Progenitor cell of endocrine pancreas (in vitro differentiated cells): Measurements from ENCODE around the gene ADARB2. TPM values are rescaled to one million over a fixed set of nuclear protein-coding genes. Genes with fewer than 3 reads are reported as not detected.

Experiments used
- DNase-seq: peaks from one replicate; pipeline ENCODE4 v3.0.0; 2021; ENCODE audit warnings: low spot score; ENCODE audit not compliant: unreplicated experiment
- H3K27ac Mint-ChIP-seq: 2 replicates; pipeline ENCODE4 v1.8.0; 2021; ENCODE audit warnings: mild to moderate bottlenecking, moderate library complexity, mixed read lengths
- H3K27me3 Mint-ChIP-seq: 2 replicates; pipeline ENCODE4 v1.8.0; 2021; ENCODE audit warnings: mixed read lengths
- H3K36me3 Mint-ChIP-seq: 2 replicates; pipeline ENCODE4 v1.8.0; 2022; ENCODE audit warnings: mixed read lengths; ENCODE audit not compliant: insufficient read depth
- H3K4me1 Mint-ChIP-seq: 2 replicates; pipeline ENCODE4 v1.8.0; 2021; ENCODE audit warnings: low read depth, mixed read lengths
- H3K4me3 Mint-ChIP-seq: 2 replicates; pipeline ENCODE4 v1.8.0; 2021; ENCODE audit warnings: low read depth, mild to moderate bottlenecking, moderate library complexity, mixed read lengths
- H3K9me3 Mint-ChIP-seq: 2 replicates; pipeline ENCODE4 v1.8.0; 2021; ENCODE audit warnings: low read depth, mixed read lengths
- total RNA-seq: library from RNA; stranded (reverse); gene quantifications from 2 replicates; pipeline ENCODE4 v1.2.1, GENCODE V29; 2021
- TF ChIP-seq, protein P1 (sequence below): fragments of 200-600 bp; sonication (generic); IDR thresholded peaks from one replicate; pipeline ENCODE4 v1.5.0; 2021; ENCODE audit warnings: antibody characterized with exemption, mild to moderate bottlenecking; ENCODE audit not compliant: unreplicated experiment

The ADARB2 gene
- total RNA-seq, 1 donor from 2014 or later, result 1.3 TPM

DNA sequence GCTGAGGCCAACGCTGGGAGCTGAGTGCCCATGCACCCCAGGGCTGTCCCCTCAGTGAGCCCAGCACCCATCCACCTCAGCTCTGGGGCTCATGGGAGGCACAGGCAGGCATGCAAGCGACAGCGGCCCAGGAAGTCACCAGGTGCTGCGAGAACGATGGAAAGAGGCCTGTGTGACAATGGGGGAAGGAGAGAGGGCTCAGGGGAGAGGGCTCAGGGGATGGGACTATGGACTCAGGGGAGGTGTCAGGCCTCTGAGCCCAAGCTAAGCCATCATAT is 388.6 kb downstream of the ADARB2 start:
- no peak for DNase-seq
- no peaks in the 10 kb centered on the region for H3K36me3 Mint-ChIP-seq
- no peak overlapping the region for H3K4me3 Mint-ChIP-seq
- TF ChIP-seq, protein P1, sequence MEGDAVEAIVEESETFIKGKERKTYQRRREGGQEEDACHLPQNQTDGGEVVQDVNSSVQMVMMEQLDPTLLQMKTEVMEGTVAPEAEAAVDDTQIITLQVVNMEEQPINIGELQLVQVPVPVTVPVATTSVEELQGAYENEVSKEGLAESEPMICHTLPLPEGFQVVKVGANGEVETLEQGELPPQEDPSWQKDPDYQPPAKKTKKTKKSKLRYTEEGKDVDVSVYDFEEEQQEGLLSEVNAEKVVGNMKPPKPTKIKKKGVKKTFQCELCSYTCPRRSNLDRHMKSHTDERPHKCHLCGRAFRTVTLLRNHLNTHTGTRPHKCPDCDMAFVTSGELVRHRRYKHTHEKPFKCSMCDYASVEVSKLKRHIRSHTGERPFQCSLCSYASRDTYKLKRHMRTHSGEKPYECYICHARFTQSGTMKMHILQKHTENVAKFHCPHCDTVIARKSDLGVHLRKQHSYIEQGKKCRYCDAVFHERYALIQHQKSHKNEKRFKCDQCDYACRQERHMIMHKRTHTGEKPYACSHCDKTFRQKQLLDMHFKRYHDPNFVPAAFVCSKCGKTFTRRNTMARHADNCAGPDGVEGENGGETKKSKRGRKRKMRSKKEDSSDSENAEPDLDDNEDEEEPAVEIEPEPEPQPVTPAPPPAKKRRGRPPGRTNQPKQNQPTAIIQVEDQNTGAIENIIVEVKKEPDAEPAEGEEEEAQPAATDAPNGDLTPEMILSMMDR, result no peak
- H3K4me1 Mint-ChIP-seq, result no peaks in the 10 kb centered on the region
- no peaks in the 10 kb centered on the region for H3K27me3 Mint-ChIP-seq
- H3K9me3 Mint-ChIP-seq, result no peaks in the 10 kb centered on the region
- no peak overlapping the region for H3K27ac Mint-ChIP-seq

DNA sequence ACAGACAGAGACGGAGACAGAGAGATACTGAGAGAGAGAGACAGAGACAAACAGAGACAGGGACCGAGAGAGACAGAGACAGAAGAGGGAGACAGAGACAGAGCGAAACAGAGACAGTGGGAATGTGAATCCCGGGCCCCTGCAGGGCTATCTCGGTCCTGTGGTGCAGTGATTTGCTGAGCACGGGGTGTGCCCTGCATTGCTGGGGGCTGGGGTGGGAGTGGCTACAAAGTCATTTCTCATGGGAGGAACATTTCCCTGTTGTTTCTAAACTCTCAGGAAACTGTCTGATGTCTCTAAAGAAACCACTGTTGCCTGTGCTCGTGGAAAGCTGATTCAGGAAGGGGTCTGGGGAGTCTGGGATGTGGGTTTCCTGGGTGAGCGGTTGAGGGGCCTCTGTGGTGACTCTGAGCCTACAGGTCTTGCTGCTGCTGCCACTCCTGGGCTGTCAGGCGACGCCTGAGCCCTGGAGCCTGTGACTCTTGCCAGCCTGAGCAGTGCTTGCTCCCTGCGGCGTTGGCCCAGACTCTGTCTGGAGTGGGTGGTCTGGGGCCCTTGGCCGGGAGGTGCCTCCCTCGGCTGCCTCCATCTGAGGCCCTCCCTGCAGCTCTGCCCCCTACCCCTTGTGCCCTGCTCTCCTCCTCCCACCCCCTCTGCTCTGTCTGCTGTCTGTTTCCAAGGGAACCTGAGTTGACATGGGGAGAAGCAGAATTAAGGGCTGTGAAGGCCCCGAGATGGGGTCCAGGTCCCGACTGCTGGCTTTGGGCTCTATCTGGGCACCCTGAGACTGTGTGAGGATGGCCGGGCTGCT is 389.2 kb downstream of the ADARB2 start:
- H3K4me3 Mint-ChIP-seq, result no peak overlapping the region
- DNase-seq, result no peak
- H3K27ac Mint-ChIP-seq, result no peak overlapping the region
- TF ChIP-seq, protein P1, result no peak
- no peaks in the 10 kb centered on the region for H3K27me3 Mint-ChIP-seq
- no peaks in the 10 kb centered on the region for H3K4me1 Mint-ChIP-seq
- H3K36me3 Mint-ChIP-seq, result no peaks in the 10 kb centered on the region
- H3K9me3 Mint-ChIP-seq, result no peaks in the 10 kb centered on the region

DNA sequence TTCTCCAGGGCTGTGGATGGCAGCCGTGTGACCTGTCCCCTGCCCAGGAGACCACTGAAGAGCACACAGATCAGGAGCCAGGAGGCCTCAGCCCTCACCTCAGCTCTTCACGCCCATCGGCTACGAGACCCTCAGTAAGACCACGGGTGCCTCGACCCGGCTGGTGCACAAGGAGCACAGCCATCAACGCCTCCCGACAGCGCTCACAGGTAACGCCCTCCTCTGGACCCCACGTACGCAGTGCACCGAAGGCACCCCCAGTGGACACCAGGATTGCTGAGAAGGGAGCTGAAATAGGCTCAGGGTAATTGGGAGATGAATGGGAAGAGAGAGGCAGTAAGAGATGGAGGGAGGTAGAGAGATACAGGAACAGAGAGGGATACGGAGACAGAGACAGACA is 389.8 kb downstream of the ADARB2 start:
- no peaks in the 10 kb centered on the region for H3K9me3 Mint-ChIP-seq
- H3K36me3 Mint-ChIP-seq, result no peaks in the 10 kb centered on the region
- no peak for DNase-seq
- no peak overlapping the region for H3K27ac Mint-ChIP-seq
- H3K4me1 Mint-ChIP-seq, result no peaks in the 10 kb centered on the region
- TF ChIP-seq, protein P1, result no peak
- H3K27me3 Mint-ChIP-seq, result no peaks in the 10 kb centered on the region
- no peak overlapping the region for H3K4me3 Mint-ChIP-seq

DNA sequence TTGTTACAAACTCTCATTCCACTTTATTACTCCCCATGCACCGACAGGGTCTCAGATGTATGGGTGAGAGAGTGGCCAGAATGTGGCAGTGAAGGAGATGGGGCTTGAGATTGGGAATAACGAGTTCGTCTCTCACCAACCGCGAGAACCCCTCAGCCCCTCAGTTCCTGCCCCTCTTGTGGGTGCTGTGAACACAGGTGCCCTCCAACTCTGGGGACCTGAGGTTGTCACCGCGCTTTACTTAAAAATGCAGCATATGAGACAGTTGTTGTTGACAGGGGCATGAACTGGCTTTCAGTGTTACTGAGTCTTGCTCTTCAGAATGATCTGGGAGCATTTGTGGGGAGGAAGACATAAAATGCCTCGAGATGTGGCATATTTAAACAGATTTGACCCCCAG is 391.1 kb downstream of the ADARB2 start:
- Mint-ChIP-seq H3K4me3 (no peak overlapping the region), H3K27ac (no peak overlapping the region), H3K27me3 (no peaks in the 10 kb centered on the region), H3K4me1 (no peaks in the 10 kb centered on the region), H3K36me3 (no peaks in the 10 kb centered on the region), H3K9me3 (no peaks in the 10 kb centered on the region)
- TF ChIP-seq, protein P1, result no peak
- no peak for DNase-seq

DNA sequence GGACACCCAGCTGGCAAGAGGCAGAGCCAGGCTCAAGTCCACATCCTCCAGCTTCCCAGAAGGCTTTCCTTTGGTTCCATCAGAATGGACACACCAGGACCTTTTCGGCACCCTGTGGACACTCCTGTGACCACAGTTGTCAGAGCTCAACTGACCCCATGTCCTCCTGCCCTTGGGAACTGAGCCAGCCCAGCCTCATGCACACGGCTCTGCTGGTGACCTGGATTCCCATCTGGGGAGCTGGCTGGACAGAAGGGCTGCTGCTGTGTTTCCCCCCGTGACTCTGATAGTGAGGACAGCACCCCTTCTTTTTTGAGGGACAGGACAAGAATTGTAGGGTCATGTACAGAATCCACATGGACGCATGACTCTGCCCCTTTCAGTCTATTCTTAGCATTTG is 392.0 kb downstream of the ADARB2 start:
- TF ChIP-seq, protein P1, result no peak
- no peak for DNase-seq
- Mint-ChIP-seq H3K27ac (no peak overlapping the region), H3K36me3 (no peaks in the 10 kb centered on the region), H3K9me3 (no peaks in the 10 kb centered on the region), H3K4me1 (no peaks in the 10 kb centered on the region), H3K27me3 (no peaks in the 10 kb centered on the region), H3K4me3 (no peak overlapping the region)
